C4-2B (cell line): ENCODE results near the gene TMEM151A.
A peak's percentile ranks its signal among the peaks of the same experiment; 100 is the strongest.

Experiments
- H3K27ac ChIP-seq: fragments of 450-650 bp; 2 replicates; pipeline ENCODE4 v1.5.1; 2017
- ZFX ChIP-seq: fragments of 450-650 bp; IDR thresholded peaks from 2 replicates; pipeline ENCODE4 v1.6.1; 2017
- TF ChIP-seq, protein P1 (sequence below): fragments of 450-650 bp; conservative IDR thresholded peaks from 2 replicates; pipeline ENCODE4 v1.5.1; 2017; ENCODE audit warnings: mild to moderate bottlenecking

Gene TMEM151A

DNA sequence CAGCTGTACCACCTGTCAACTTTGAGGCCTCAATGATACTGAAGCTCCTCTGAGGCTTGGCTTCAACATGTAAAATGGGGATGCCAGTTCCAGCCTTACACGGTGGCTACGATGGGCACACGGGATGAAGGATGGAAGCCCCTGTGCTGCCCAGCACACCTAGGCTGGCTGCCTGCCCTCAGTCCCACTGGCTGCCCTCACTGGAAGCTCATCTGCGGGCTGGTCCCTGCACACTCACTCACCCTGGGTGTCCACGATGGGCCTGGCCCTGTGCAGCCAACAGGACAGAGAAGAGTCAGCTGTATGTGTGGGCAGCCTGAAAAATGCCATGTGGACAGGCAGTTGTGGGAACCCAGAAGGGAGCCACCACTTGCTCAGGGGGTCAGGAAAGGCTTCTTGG lies 5.0 kb upstream of the TMEM151A start:
- no peak overlapping the region for H3K27ac ChIP-seq
- TF ChIP-seq ZFX: no peak
- TF ChIP-seq, protein P1, sequence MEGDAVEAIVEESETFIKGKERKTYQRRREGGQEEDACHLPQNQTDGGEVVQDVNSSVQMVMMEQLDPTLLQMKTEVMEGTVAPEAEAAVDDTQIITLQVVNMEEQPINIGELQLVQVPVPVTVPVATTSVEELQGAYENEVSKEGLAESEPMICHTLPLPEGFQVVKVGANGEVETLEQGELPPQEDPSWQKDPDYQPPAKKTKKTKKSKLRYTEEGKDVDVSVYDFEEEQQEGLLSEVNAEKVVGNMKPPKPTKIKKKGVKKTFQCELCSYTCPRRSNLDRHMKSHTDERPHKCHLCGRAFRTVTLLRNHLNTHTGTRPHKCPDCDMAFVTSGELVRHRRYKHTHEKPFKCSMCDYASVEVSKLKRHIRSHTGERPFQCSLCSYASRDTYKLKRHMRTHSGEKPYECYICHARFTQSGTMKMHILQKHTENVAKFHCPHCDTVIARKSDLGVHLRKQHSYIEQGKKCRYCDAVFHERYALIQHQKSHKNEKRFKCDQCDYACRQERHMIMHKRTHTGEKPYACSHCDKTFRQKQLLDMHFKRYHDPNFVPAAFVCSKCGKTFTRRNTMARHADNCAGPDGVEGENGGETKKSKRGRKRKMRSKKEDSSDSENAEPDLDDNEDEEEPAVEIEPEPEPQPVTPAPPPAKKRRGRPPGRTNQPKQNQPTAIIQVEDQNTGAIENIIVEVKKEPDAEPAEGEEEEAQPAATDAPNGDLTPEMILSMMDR: no peak

DNA sequence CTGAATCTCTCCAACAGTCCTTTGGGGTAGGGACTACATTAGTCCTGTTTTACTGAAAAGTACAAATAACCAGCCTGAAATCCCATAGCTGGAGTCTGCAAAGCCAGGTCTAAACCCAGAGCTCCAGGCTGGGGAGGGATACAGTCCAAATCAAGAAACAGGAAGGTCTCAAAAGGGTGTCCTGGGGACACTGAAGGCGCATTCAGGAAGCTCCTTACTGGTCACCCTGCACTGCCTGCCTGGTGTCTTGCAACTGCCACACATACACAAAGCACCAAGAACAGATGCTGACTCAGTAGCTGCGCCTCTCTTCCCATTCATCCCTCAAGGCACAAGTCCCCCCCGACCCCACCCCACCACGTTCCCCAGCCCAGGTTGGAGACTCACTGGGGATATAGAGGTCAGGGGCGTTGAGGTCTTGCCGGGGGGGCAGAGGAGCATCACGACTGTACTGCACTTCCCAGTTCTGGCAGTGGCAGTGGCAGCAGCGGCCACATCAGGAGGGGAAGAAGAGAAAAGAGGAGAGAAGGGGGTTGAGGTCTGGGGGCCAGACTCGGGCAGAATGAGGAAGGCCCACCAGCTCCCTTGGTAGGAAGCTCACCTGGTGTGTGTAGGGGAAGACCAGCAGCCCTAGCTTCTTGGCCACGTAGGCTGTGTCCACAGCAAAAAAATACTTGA lies 4.3 kb upstream of the TMEM151A start:
- TF ChIP-seq ZFX: no peak
- TF ChIP-seq, protein P1: no peak
- no peak overlapping the region; the same call in 1 of the 2 replicates for H3K27ac ChIP-seq

DNA sequence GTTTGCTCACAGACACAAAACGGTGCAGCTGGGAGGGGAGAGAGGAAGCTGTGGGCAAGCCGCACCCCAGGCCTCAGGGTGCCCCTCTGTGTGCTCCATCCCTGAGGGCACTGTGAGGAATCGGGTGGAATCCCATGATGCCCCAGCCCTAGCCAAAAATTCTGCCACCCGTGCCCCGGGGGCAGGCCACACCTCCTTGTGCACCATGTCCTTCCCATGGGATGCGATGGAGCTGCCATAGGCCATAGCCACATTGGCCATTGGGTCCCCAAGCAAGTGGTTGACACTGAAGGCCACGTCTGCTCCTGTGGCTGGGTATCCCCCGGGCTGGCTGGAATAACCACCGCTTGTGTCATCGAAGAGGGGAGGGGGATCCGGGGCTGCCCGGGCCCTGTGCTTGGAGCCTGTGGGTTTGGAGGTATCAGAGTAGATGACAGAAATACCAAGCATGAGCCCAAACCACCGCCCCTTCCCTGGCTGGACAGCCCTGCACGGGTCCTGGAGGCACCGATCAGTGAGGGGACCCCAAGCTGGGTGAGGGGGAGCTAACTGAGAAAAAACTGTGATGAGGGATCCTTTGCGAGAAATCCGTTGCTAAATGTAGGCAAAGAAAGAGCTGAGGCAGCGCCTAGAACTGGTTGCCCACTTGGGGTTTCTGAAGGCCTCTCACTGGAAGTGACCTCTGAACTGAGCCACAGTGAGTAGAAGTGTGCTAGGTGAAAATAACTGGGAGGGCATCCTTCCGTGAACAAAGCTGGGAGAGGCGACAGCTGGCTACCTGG lies 3.6 kb upstream of the TMEM151A start:
- TF ChIP-seq, protein P1: no peak
- no peak for TF ChIP-seq ZFX
- peak overlapping the region; percentile 91 for H3K27ac ChIP-seq

DNA sequence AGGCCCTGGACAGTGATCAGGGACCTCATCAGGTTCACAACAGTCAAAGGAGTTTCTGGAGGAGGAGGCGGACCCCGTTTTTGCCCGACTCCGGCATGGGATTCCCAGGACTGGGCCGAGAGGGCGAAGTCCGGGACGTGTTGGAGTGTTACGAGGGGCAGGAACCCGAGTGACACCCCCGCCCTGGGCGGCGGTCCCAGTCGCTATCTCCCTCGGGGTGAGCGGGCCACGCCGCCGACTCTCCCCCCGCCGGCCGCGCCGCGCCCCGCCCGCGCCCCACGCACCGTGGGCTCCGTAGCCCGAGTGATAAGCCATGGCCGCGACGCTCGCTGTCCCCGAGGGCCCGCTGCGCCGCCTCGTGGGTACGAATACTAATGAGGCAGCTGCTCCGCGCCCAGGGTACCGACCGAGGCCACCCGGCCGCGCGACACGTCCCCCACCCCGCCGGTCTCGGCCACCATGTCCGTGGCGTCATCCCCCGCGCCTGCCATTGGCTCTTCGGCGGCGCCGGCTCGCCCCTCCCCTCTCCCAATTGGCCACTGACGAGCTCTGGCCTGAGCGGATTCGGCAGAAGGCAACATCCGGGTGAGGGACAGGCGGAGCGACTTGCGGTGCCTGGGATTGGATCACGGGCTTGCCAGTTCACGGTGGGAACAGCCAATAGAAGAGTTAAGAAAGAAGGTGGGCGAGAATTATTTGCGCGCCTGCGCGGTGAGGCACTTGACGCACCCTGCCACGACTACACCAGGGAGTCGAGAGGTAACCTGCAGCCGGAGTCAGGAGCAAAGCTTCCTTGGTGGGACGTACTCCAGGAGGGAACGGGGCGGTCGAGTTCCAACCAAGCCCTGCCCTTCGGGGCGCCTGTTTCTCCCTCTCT lies 2.8 kb upstream of the TMEM151A start, which contains the start of gene YIF1A:
YIF1A (minus strand) TSS at position 473 of the 877 bp plus-strand sequence; CDS start at position 315, 158 bp downstream.
- TF ChIP-seq, protein P1: no peak
- peak; percentile 69; the same call in 1 of the 2 replicates for TF ChIP-seq ZFX
- peak within 1 kb of the TSS; percentile 91 for H3K27ac ChIP-seq

DNA sequence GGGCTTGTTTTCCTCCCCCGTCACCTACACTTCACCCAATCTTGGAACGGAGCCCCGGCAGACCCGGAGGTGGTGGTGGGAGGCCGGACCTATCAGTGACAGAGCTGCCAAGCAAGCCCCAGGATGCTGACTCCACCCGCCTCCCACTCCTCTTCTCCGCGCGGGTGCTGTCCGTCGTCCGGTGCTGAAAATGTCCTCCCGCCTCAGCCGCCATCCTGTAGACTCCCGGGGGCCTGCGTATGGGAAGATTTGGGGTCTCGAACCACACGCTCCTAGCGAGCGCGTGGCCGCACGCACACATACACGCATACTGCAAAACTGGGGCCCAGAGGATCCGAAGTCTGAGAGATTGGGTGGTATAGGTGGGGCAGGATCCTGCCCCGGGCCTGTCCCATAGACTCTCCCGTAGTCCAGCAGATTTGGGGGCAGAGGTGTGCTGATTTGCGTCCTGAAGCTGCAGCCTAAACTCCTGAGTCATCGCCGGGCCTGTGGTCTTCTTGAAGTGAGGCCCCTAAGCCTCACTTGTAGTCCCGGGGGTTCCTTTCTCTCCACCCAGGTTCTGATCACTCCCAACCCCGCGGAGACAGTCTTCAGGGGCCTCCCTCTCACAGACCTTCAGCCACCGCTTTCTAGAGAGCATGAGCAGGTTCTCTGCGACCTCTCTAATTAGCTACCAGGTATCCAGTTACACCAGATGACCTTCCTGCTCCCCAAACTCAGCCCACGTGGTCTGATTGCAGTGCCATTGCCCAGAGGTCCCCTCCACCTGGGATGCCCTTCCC lies 2.0 kb upstream of the TMEM151A start:
- no peak for TF ChIP-seq ZFX
- TF ChIP-seq, protein P1: no peak

DNA sequence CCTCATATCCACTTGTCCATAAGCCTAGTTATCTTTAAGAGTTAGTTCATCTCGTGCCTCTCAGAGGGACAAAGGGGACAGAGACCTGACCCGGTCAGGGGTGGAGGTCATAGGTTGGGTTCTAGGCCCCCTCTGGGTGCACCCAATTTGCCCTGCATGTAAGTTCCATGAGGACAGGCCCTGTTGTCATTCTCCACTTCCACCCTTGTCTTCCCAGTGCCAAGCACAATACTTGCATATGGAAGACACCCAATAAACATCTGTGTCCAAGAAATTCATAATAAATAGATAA lies 1.4 kb upstream of the TMEM151A start:
- no peak for TF ChIP-seq ZFX
- TF ChIP-seq, protein P1: no peak
- peak overlapping the region; percentile 91 for H3K27ac ChIP-seq

More for the DNA sequence above, 2.0 kb upstream of the TMEM151A start:
- H3K27ac ChIP-seq: peak overlapping the region; percentile 91
